Astrocyte (in vitro differentiated cells and primary cell): ENCODE measurements around the gene ZNF346. TPM values are rescaled to one million over a fixed set of nuclear protein-coding genes. Genes with fewer than 3 reads are reported as not detected.

ENCODE experiments used
- DNase-seq: peaks from one replicate; pipeline ENCODE4 v3.0.0-alpha.2; 2010; ENCODE audit warnings: low read depth
- FAIRE-seq: peaks from 2 replicates; lab custom pipeline; 2011; peaks lifted over from hg19 to GRCh38; lab: Jason Lieb, UNC
- H2AFZ ChIP-seq: 2 replicates; pipeline ENCODE4 v1.6.0; 2012; ENCODE audit warnings: low read depth, low read length, inconsistent platforms
- H3K27ac ChIP-seq: 2 replicates; pipeline ENCODE4 v1.5.1; 2011; ENCODE audit warnings: low read depth, low read length, inconsistent platforms
- H3K27me3 ChIP-seq: 2 replicates; pipeline ENCODE4 v1.6.0; 2011; ENCODE audit warnings: low read length, inconsistent platforms; ENCODE audit not compliant: insufficient read depth
- H3K36me3 ChIP-seq: 2 replicates; pipeline ENCODE4 v1.5.1; 2011; ENCODE audit warnings: low read length, inconsistent platforms; ENCODE audit not compliant: insufficient read depth
- H3K4me1 ChIP-seq: 2 replicates; pipeline ENCODE4 v1.5.1; 2011; ENCODE audit warnings: low read length, inconsistent platforms; ENCODE audit not compliant: insufficient read depth
- H3K4me2 ChIP-seq: 2 replicates; pipeline ENCODE4 v1.6.0; 2012; ENCODE audit warnings: low read length, inconsistent platforms
- H3K4me3 ChIP-seq: 2 replicates; pipeline ENCODE4 v1.5.1; 2011; ENCODE audit warnings: low read depth, mild to moderate bottlenecking, low read length, inconsistent platforms; ENCODE audit not compliant: insufficient read depth
- H3K79me2 ChIP-seq: 2 replicates; pipeline ENCODE4 v1.6.0; 2012; ENCODE audit warnings: mild to moderate bottlenecking, low read length, inconsistent platforms; ENCODE audit not compliant: insufficient read depth
- H3K9ac ChIP-seq: 2 replicates; pipeline ENCODE4 v1.6.0; 2012; ENCODE audit warnings: mild to moderate bottlenecking, low read length, inconsistent platforms
- H3K9me3 ChIP-seq: 2 replicates; pipeline ENCODE4 v1.5.1; 2012; ENCODE audit warnings: low read depth, mild to moderate bottlenecking, low read length, inconsistent platforms; ENCODE audit not compliant: insufficient read depth
- H4K20me1 ChIP-seq: 2 replicates; pipeline ENCODE4 v1.6.0; 2012; ENCODE audit warnings: low read length, inconsistent platforms; ENCODE audit not compliant: insufficient read depth
- H3K27ac Mint-ChIP-seq: one replicate; pipeline ENCODE4 v1.8.0; 2021; ENCODE audit warnings: mild to moderate bottlenecking, mixed read lengths; ENCODE audit not compliant: unreplicated experiment
- H3K27me3 Mint-ChIP-seq: one replicate; pipeline ENCODE4 v1.8.0; 2021; ENCODE audit warnings: low read depth, mixed read lengths; ENCODE audit not compliant: unreplicated experiment
- H3K36me3 Mint-ChIP-seq: one replicate; pipeline ENCODE4 v1.8.0; 2021; ENCODE audit warnings: low read depth, mixed read lengths; ENCODE audit not compliant: unreplicated experiment
- H3K4me1 Mint-ChIP-seq: one replicate; pipeline ENCODE4 v1.8.0; 2021; ENCODE audit warnings: low read depth, mixed read lengths; ENCODE audit not compliant: unreplicated experiment
- H3K4me3 Mint-ChIP-seq: one replicate; pipeline ENCODE4 v1.8.0; 2021; ENCODE audit warnings: mild to moderate bottlenecking, moderate library complexity, mixed read lengths; ENCODE audit not compliant: unreplicated experiment
- H3K9me3 Mint-ChIP-seq: one replicate; pipeline ENCODE4 v1.8.0; 2021; ENCODE audit warnings: mild to moderate bottlenecking, mixed read lengths; ENCODE audit not compliant: unreplicated experiment
- CTCF ChIP-seq: IDR thresholded peaks from 2 replicates; pipeline ENCODE4 v1.5.1; 2011; ENCODE audit warnings: low read depth, mild to moderate bottlenecking, inconsistent platforms, low read length, moderate library complexity; ENCODE audit not compliant: insufficient read depth
- EZH2 ChIP-seq: IDR thresholded peaks from 2 replicates; pipeline ENCODE4 v1.6.1; 2012; ENCODE audit warnings: mild to moderate bottlenecking, low read length, inconsistent platforms; ENCODE audit not compliant: insufficient read depth
- total RNA-seq: library from RNA; stranded (reverse); gene quantifications from 2 replicates; pipeline ENCODE4 v1.2.1, GENCODE V29; 2021

ZNF346 gene
- total RNA-seq, 1 donor from 2014 or later = 13.8 TPM

- peaks cover 22% of the 10 kb centered on the region for H3K27me3 Mint-ChIP-seq
- no peaks in the 10 kb centered on the region for H3K36me3 Mint-ChIP-seq
- Histone ChIP-seq H3K4me2 (no peak overlapping the region), H3K9me3 (no peaks in the 10 kb centered on the region), H3K9ac (no peak overlapping the region), H3K79me2 (no peaks in the 10 kb centered on the region), H3K27me3 (no peaks in the 10 kb centered on the region), H2AFZ (no peak overlapping the region), H3K27ac (no peak overlapping the region), H3K36me3 (no peaks in the 10 kb centered on the region), H3K4me1 (no peaks in the 10 kb centered on the region), H4K20me1 (no peaks in the 10 kb centered on the region), H3K4me3 (no peak overlapping the region)
- FAIRE-seq = no peak
- H3K9me3 Mint-ChIP-seq = no peaks in the 10 kb centered on the region
- no peaks in the 10 kb centered on the region for H3K4me1 Mint-ChIP-seq
- no peak for DNase-seq
- TF ChIP-seq CTCF = no peak
- TF ChIP-seq EZH2 = no peak
- no peak overlapping the region for H3K4me3 Mint-ChIP-seq
- H3K27ac Mint-ChIP-seq = no peak overlapping the region
Measured at GRCh38 chr5:177103523-177104253, 81.2 kb downstream of the ZNF346 start.

- no peak overlapping the region for H3K27ac Mint-ChIP-seq
- H3K36me3 Mint-ChIP-seq = no peaks in the 10 kb centered on the region
- no peaks in the 10 kb centered on the region for H3K4me1 Mint-ChIP-seq
- TF ChIP-seq CTCF (no peak), EZH2 (no peak)
- H3K79me2 ChIP-seq = no peaks in the 10 kb centered on the region
- no peak overlapping the region for H3K4me3 ChIP-seq
- FAIRE-seq (no peak), DNase-seq (no peak)
- H3K4me1 ChIP-seq = no peaks in the 10 kb centered on the region
- H3K9me3 Mint-ChIP-seq = no peaks in the 10 kb centered on the region
- H3K9ac ChIP-seq = no peak overlapping the region
- H3K9me3 ChIP-seq = no peaks in the 10 kb centered on the region
- no peak overlapping the region for H3K4me2 ChIP-seq
- no peaks in the 10 kb centered on the region for H3K36me3 ChIP-seq
- no peaks in the 10 kb centered on the region for H4K20me1 ChIP-seq
- H3K27me3 ChIP-seq = no peaks in the 10 kb centered on the region
- peaks cover 29% of the 10 kb centered on the region for H3K27me3 Mint-ChIP-seq
- H3K27ac ChIP-seq = no peak overlapping the region
- H2AFZ ChIP-seq = no peak overlapping the region
- H3K4me3 Mint-ChIP-seq = no peak overlapping the region
Measured at GRCh38 chr5:177105691-177106476, 83.4 kb downstream of the ZNF346 start.

GRCh38 chr5:177107159-177107558, 84.7 kb downstream of the ZNF346 start:
- FAIRE-seq (no peak), DNase-seq (no peak)
- Histone ChIP-seq H3K4me2 (no peak overlapping the region), H3K4me1 (no peaks in the 10 kb centered on the region), H3K27me3 (no peaks in the 10 kb centered on the region), H3K9me3 (no peaks in the 10 kb centered on the region), H3K4me3 (no peak overlapping the region), H2AFZ (no peak overlapping the region), H3K27ac (no peak overlapping the region), H3K79me2 (no peaks in the 10 kb centered on the region), H4K20me1 (peaks cover 1% of the 10 kb centered on the region), H3K36me3 (no peaks in the 10 kb centered on the region), H3K9ac (no peak overlapping the region)
- H3K4me1 Mint-ChIP-seq = no peaks in the 10 kb centered on the region
- H3K4me3 Mint-ChIP-seq = no peak overlapping the region
- no peak overlapping the region for H3K27ac Mint-ChIP-seq
- H3K9me3 Mint-ChIP-seq = no peaks in the 10 kb centered on the region
- peaks cover 32% of the 10 kb centered on the region for H3K27me3 Mint-ChIP-seq
- no peaks in the 10 kb centered on the region for H3K36me3 Mint-ChIP-seq
- TF ChIP-seq CTCF (no peak), EZH2 (no peak)
